ENCODE measurements around the gene STT3A.
A peak's percentile ranks its signal among the peaks of the same experiment; 100 is the strongest.

Gene STT3A

GRCh38 chr11:125624756-125625213 lies 32.1 kb downstream of the STT3A start, which contains the start of gene CHEK1:
TSS of gene CHEK1 (plus strand) at chr11:125625163. CDS start at chr11:125626769, 1,606 bp downstream.
- no peaks in the 10 kb centered on the region for H3K27me3 ChIP-seq (ENCODE audit: insufficient read depth, poor library complexity, severe bottlenecking)
- peak within 1 kb of the TSS; percentile 93 for H3K4me3 ChIP-seq (replicated peaks; ENCODE audit: insufficient read depth, low read length)
- TF ChIP-seq REST (IDR thresholded peaks at IDR 0.05; ENCODE audit: insufficient replicate concordance, low read depth) (no peak), POLR2AphosphoS5 (IDR thresholded peaks at IDR 0.05; ENCODE audit: low read depth) (no peak), GABPA (IDR thresholded peaks at IDR 0.05; ENCODE audit: low read depth) (no peak), SPI1 (IDR thresholded peaks at IDR 0.05; ENCODE audit: borderline replicate concordance, low read depth) (no peak)
- peak within 1 kb of the TSS; percentile 85 for H3K27ac ChIP-seq (replicated peaks)
- no peak for DNase-seq (ENCODE audit: low read depth in 1 of 2, low spot score in 1 of 2)

DNA sequence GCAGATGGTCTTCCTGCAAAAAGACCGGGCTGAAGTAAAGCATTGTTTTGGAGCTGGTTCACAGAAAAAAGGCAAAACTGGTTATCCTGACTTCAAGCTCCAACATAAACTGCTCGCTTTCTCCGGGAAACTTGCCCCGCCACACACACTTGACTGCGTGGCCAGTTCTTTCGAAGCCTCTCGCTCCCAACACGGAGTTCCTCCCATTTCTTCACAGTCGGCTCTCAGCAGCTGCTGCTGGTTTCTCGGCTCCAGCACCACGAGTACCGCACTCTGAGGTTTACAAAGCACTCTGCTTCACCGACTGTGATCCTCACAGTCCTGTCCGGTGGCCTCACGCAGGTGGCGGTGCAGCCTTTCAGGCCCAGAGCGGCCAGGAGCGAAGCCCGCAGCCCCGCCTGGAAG lies 32.6 kb downstream of the STT3A start:
- Histone ChIP-seq H3K27me3 (ENCODE audit: insufficient read depth, poor library complexity, severe bottlenecking) (no peaks in the 10 kb centered on the region), H3K4me3 (replicated peaks; ENCODE audit: insufficient read depth, low read length) (peak overlapping the region; percentile 93), H3K27ac (replicated peaks) (peak overlapping the region; percentile 85)
- peak in 1 of 2 experiments; percentile 60 for DNase-seq (ENCODE audit: low read depth in 1 of 2, low spot score in 1 of 2)
- no peak for TF ChIP-seq POLR2AphosphoS5 (IDR thresholded peaks at IDR 0.05; ENCODE audit: low read depth)
- TF ChIP-seq REST (IDR thresholded peaks at IDR 0.05; ENCODE audit: insufficient replicate concordance, low read depth) = no peak
- TF ChIP-seq SPI1 (IDR thresholded peaks at IDR 0.05; ENCODE audit: borderline replicate concordance, low read depth) = peak; percentile 44; the same call in 1 of the 2 replicates
- no peak for TF ChIP-seq GABPA (IDR thresholded peaks at IDR 0.05; ENCODE audit: low read depth)
- no peak for TF ChIP-seq CTCF (IDR thresholded peaks at IDR 0.05; ENCODE audit: insufficient read depth, low read length)

- peak; percentile 69 to 92 for DNase-seq (ENCODE audit: low read depth in 1 of 2, low spot score in 1 of 2)
- Histone ChIP-seq H3K27ac (replicated peaks) (peak overlapping the region; percentile 85), H3K27me3 (ENCODE audit: insufficient read depth, poor library complexity, severe bottlenecking) (no peaks in the 10 kb centered on the region), H3K4me3 (replicated peaks; ENCODE audit: insufficient read depth, low read length) (peak overlapping the region; percentile 93)
- peak; percentile 97 for TF ChIP-seq POLR2AphosphoS5 (IDR thresholded peaks at IDR 0.05; ENCODE audit: low read depth)
- TF ChIP-seq CTCF (IDR thresholded peaks at IDR 0.05; ENCODE audit: insufficient read depth, low read length) = no peak
- no peak for TF ChIP-seq SPI1 (IDR thresholded peaks at IDR 0.05; ENCODE audit: borderline replicate concordance, low read depth)
- TF ChIP-seq REST (IDR thresholded peaks at IDR 0.05; ENCODE audit: insufficient replicate concordance, low read depth) = peak; percentile 76
- TF ChIP-seq GABPA (IDR thresholded peaks at IDR 0.05; ENCODE audit: low read depth) = no peak; the same call in 1 of the 2 replicates
Observed at GRCh38 chr11:125625630-125626287, 33.1 kb downstream of the STT3A start.
